ENCODE data around the gene NRG3. TPM values are rescaled to one million over a fixed set of nuclear protein-coding genes. Genes with fewer than 3 reads are reported as not detected.

NRG3 gene
- total and polyA plus RNA-seq, 8 donors: 0.14 to 0.59 (median 0.25) TPM; not detected in 2

GRCh38 chr10:81944609-81945008 is 69.6 kb downstream of the NRG3 start:
- no peak for TF ChIP-seq CTCF (IDR thresholded peaks at IDR 0.05)
- intact Hi-C loops (cut with DNase I): no loop called here
- Histone ChIP-seq H3K27ac (no peak overlapping the region), H3K27me3 (no peaks in the 10 kb centered on the region), H3K4me3 (no peak overlapping the region), H3K4me1 (no peaks in the 10 kb centered on the region), H3K9me3 (no peaks in the 10 kb centered on the region), H3K36me3 (no peaks in the 10 kb centered on the region)
- no peak for ATAC-seq
- no peak for DNase-seq
- FAIRE-seq: no peak
- WGBS, 2 donors: 62 to 77% methylated on average over 2 of the region's 2 CpGs

- intact Hi-C loops (cut with DNase I): no loop called here
- 55 to 59% methylated on average over 5 of the region's 5 CpGs for WGBS, 2 donors
- H3K9me3 ChIP-seq: no peaks in the 10 kb centered on the region
- H3K36me3 ChIP-seq: no peaks in the 10 kb centered on the region
- no peak for ATAC-seq
- FAIRE-seq: no peak
- no peak for DNase-seq
- H3K4me3 ChIP-seq: no peak overlapping the region
- no peak for TF ChIP-seq CTCF (IDR thresholded peaks at IDR 0.05)
- H3K4me1 ChIP-seq: no peaks in the 10 kb centered on the region
- H3K27me3 ChIP-seq: no peaks in the 10 kb centered on the region
- no peak overlapping the region for H3K27ac ChIP-seq
Measured at GRCh38 chr10:81949283-81949682, 74.3 kb downstream of the NRG3 start.

GRCh38 chr10:81950358-81950757 is 75.4 kb downstream of the NRG3 start:
- DNase-seq: no peak
- Histone ChIP-seq H3K9me3 (no peaks in the 10 kb centered on the region), H3K4me1 (no peaks in the 10 kb centered on the region), H3K27me3 (no peaks in the 10 kb centered on the region), H3K36me3 (no peaks in the 10 kb centered on the region), H3K27ac (no peak overlapping the region), H3K4me3 (no peak overlapping the region)
- no peak for FAIRE-seq
- TF ChIP-seq CTCF (IDR thresholded peaks at IDR 0.05): no peak
- intact Hi-C loops (cut with DNase I): no loop called here
- no peak for ATAC-seq
- WGBS, 2 donors: 70 to 89% methylated on average over 2 of the region's 2 CpGs

GRCh38 chr10:81953420-81953819 is 78.4 kb downstream of the NRG3 start:
- no peak overlapping the region for H3K27ac ChIP-seq
- no peaks in the 10 kb centered on the region for H3K4me1 ChIP-seq
- no peaks in the 10 kb centered on the region for H3K27me3 ChIP-seq
- ATAC-seq (no peak), FAIRE-seq (no peak), DNase-seq (no peak)
- intact Hi-C loops (cut with DNase I): no loop called here
- H3K4me3 ChIP-seq: no peak overlapping the region
- H3K36me3 ChIP-seq: no peaks in the 10 kb centered on the region
- no peaks in the 10 kb centered on the region for H3K9me3 ChIP-seq
- TF ChIP-seq CTCF (IDR thresholded peaks at IDR 0.05): no peak

GRCh38 chr10:81957976-81958375 is 83.0 kb downstream of the NRG3 start:
- Histone ChIP-seq H3K36me3 (no peaks in the 10 kb centered on the region), H3K9me3 (no peaks in the 10 kb centered on the region), H3K4me3 (no peak overlapping the region), H3K27ac (no peak overlapping the region), H3K27me3 (no peaks in the 10 kb centered on the region), H3K4me1 (no peaks in the 10 kb centered on the region)
- FAIRE-seq: no peak
- ATAC-seq: no peak
- no peak for TF ChIP-seq CTCF (IDR thresholded peaks at IDR 0.05)
- intact Hi-C loops (cut with DNase I): no loop called here
- WGBS, 2 donors: 50 to 59% methylated on average over 2 of the region's 2 CpGs
- DNase-seq: no peak
